ENCODE results near the gene TNFRSF14. TPM values are rescaled to one million over a fixed set of nuclear protein-coding genes. Genes with fewer than 3 reads are reported as not detected.

The TNFRSF14 gene
- total and polyA plus RNA-seq, 2 of the 13 experiments (the other 11 are each of a cell fraction or from before 2014, with no cell fraction given): 11.9 to 49.9 TPM

GRCh38 chr1:2555634-2556276, 416 bp upstream of the TNFRSF14 start (continued):
- TF ChIP-seq PRDM10 (CRISPR knock-in tag; IDR thresholded peaks at IDR 0.05; ENCODE audit: low read depth) (no peak), DDIT3 (CRISPR knock-in tag; IDR thresholded peaks at IDR 0.05) (no peak), TOPORS (CRISPR knock-in tag; IDR thresholded peaks at IDR 0.05) (no peak), HNF4A (CRISPR knock-in tag; IDR thresholded peaks at IDR 0.05) (peak; percentile 63; the same call in 1 of the 2 replicates), ZNF484 (CRISPR knock-in tag; IDR thresholded peaks at IDR 0.05; ENCODE audit: borderline replicate concordance, low read depth) (no peak), RBM22 (optimal IDR thresholded peaks at IDR 0.05; ENCODE audit: low read length) (no peak), RFX5 (IDR thresholded peaks at IDR 0.05; ENCODE audit: low read depth, low read length) (no peak), ZHX1 (CRISPR knock-in tag; IDR thresholded peaks at IDR 0.05; ENCODE audit: low read depth) (no peak), ZFAT (CRISPR knock-in tag; conservative IDR thresholded peaks at IDR 0.05) (no peak), PLRG1 (conservative IDR thresholded peaks at IDR 0.05) (no peak), ZC3H13 (CRISPR knock-in tag; IDR thresholded peaks at IDR 0.05) (no peak; the same call in 1 of the 2 replicates), ATF6 (CRISPR knock-in tag; conservative IDR thresholded peaks at IDR 0.05) (no peak), ZUFSP (CRISPR knock-in tag; IDR thresholded peaks at IDR 0.05; ENCODE audit: borderline replicate concordance) (no peak), TAF1 (CRISPR knock-in tag; IDR thresholded peaks at IDR 0.05) (no peak; the same call in 1 of the 2 replicates), HOXD1 (CRISPR knock-in tag; IDR thresholded peaks at IDR 0.05) (peak; percentile 52; the same call in 1 of the 2 replicates), HHEX (CRISPR knock-in tag; IDR thresholded peaks at IDR 0.05) (no peak), CAMTA2 (CRISPR knock-in tag; IDR thresholded peaks at IDR 0.05; ENCODE audit: borderline replicate concordance) (no peak), NKX3-1 (CRISPR knock-in tag; IDR thresholded peaks at IDR 0.05) (no peak), JUND (CRISPR knock-in tag; IDR thresholded peaks at IDR 0.05) (peak; percentile 48), NFE2L2 (IDR thresholded peaks at IDR 0.05; ENCODE audit: low read length) (no peak), ZNF772 (CRISPR knock-in tag; IDR thresholded peaks at IDR 0.05) (peak; percentile 74; the same call in 1 of the 2 replicates)

Data from HepG2 (cell line).